ENCODE measurements around the gene C5AR1.

GRCh38 chr19:47348819-47349795 lies 39.4 kb downstream of the C5AR1 start, which contains the start of gene DHX34:
- TF ChIP-seq, protein P1, sequence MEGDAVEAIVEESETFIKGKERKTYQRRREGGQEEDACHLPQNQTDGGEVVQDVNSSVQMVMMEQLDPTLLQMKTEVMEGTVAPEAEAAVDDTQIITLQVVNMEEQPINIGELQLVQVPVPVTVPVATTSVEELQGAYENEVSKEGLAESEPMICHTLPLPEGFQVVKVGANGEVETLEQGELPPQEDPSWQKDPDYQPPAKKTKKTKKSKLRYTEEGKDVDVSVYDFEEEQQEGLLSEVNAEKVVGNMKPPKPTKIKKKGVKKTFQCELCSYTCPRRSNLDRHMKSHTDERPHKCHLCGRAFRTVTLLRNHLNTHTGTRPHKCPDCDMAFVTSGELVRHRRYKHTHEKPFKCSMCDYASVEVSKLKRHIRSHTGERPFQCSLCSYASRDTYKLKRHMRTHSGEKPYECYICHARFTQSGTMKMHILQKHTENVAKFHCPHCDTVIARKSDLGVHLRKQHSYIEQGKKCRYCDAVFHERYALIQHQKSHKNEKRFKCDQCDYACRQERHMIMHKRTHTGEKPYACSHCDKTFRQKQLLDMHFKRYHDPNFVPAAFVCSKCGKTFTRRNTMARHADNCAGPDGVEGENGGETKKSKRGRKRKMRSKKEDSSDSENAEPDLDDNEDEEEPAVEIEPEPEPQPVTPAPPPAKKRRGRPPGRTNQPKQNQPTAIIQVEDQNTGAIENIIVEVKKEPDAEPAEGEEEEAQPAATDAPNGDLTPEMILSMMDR (IDR thresholded peaks at IDR 0.05), result peak; percentile 98 to 100 (median 99)
- peak; percentile 46 to 67 for TF ChIP-seq POLR2A (IDR thresholded peaks at IDR 0.05)
